ENCODE data around the gene GLB1L2.

The GLB1L2 gene

DNA sequence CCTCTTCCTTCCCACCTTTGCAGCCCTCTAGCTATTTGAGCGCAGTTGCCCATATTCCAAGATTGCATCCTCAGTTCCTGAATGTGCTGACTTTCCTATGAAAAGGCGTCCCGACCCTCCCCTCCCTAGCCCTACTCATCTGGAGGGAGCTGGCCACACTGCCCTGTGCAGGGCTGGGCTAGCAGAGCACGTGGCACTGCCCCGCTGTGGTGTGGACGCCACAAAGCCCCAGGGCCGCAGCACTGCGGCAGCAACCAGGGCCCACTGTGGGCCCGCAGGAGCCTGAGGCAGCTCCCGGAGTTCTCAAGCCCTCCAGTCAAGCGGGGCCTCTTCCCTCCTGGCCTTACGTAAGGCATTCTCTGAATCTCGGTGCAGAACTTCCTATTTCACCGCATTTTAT is 52.6 kb downstream of the GLB1L2 start:
- WGBS (ENCODE audit: insufficient coverage, insufficient read length): no CpG with 5 or more reads among the region's 14 CpGs
- no peak for DNase-seq (ENCODE audit: low read depth, low spot score)
- H3K36me3 ChIP-seq (ENCODE audit: control insufficient read depth, insufficient read depth, low read length): peaks cover 9% of the 10 kb centered on the region
- H3K4me1 ChIP-seq (ENCODE audit: control insufficient read depth, insufficient read depth, low read length): peaks cover 2% of the 10 kb centered on the region; the same call in 1 of the 2 replicates
- H3K9me3 ChIP-seq (ENCODE audit: control insufficient read depth, insufficient read depth, low read length): no peaks in the 10 kb centered on the region
- no peak overlapping the region for H3K27ac ChIP-seq (ENCODE audit: low read length)
- no peaks in the 10 kb centered on the region for H3K27me3 ChIP-seq (ENCODE audit: control insufficient read depth, insufficient read depth, low read length)
- H3K4me3 ChIP-seq (ENCODE audit: low read length): no peak overlapping the region

DNA sequence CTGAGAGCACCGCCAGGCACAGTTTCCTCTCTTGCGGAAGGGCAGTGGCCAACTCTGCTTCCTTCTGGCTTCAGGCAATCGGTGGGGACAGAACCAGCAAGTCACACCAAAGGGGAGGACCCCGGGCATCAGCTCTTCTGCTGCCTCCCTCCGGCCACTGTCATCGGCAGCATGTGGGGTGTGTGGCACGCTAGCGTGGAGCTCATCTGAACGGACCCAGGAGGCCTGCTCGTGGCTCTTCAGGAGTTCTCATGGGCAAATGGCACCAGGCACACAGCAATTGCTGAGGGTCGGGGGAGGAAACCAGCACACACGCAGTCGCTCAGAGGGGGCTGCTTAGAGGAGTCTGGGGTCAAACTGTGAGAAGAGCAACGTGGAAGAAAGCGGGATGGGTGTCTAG is 53.4 kb downstream of the GLB1L2 start:
- Histone ChIP-seq H3K9me3 (ENCODE audit: control insufficient read depth, insufficient read depth, low read length) (no peaks in the 10 kb centered on the region), H3K36me3 (ENCODE audit: control insufficient read depth, insufficient read depth, low read length) (peaks cover 9% of the 10 kb centered on the region), H3K4me1 (ENCODE audit: control insufficient read depth, insufficient read depth, low read length) (peaks cover 2% of the 10 kb centered on the region; the same call in 1 of the 2 replicates), H3K27me3 (ENCODE audit: control insufficient read depth, insufficient read depth, low read length) (no peaks in the 10 kb centered on the region), H3K27ac (ENCODE audit: low read length) (no peak overlapping the region), H3K4me3 (ENCODE audit: low read length) (no peak overlapping the region)
- DNase-seq (ENCODE audit: low read depth, low spot score): no peak
- WGBS (ENCODE audit: insufficient coverage, insufficient read length): no CpG with 5 or more reads among the region's 15 CpGs

- no peak overlapping the region for H3K4me3 ChIP-seq (ENCODE audit: low read length)
- no peak overlapping the region for H3K27ac ChIP-seq (ENCODE audit: low read length)
- no peaks in the 10 kb centered on the region for H3K9me3 ChIP-seq (ENCODE audit: control insufficient read depth, insufficient read depth, low read length)
- no peaks in the 10 kb centered on the region for H3K27me3 ChIP-seq (ENCODE audit: control insufficient read depth, insufficient read depth, low read length)
- no peak for DNase-seq (ENCODE audit: low read depth, low spot score)
- H3K36me3 ChIP-seq (ENCODE audit: control insufficient read depth, insufficient read depth, low read length): peaks cover 9% of the 10 kb centered on the region
- no CpG with 5 or more reads among the region's 20 CpGs for WGBS (ENCODE audit: insufficient coverage, insufficient read length)
- H3K4me1 ChIP-seq (ENCODE audit: control insufficient read depth, insufficient read depth, low read length): peaks cover 2% of the 10 kb centered on the region; the same call in 1 of the 2 replicates
These were observed 54.2 kb downstream of the GLB1L2 start for GRCh38 chr11:134385774-134386565.

DNA sequence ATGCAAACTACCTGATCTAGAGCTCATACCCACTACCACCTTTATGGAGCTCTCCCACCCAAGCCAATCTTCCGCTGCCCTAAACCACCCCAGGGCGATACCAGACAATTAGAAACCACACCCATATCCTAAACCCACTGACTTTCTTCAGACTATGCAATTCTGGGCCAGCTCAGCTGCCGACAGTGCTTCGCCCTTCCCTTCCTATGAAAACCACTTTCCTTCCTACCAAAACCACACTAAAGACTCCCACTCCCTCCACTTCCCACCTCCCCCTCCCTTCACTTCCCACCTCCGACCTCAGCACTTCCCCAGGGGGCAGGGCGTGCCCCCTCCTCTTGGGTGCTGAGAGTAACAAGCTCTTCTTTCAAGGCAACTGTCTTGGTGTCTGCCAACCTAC is 55.2 kb downstream of the GLB1L2 start:
- H3K4me1 ChIP-seq (ENCODE audit: control insufficient read depth, insufficient read depth, low read length): peaks cover 2% of the 10 kb centered on the region; the same call in 1 of the 2 replicates
- H3K27me3 ChIP-seq (ENCODE audit: control insufficient read depth, insufficient read depth, low read length): no peaks in the 10 kb centered on the region
- no CpG with 5 or more reads among the region's 6 CpGs for WGBS (ENCODE audit: insufficient coverage, insufficient read length)
- no peak overlapping the region for H3K4me3 ChIP-seq (ENCODE audit: low read length)
- H3K9me3 ChIP-seq (ENCODE audit: control insufficient read depth, insufficient read depth, low read length): no peaks in the 10 kb centered on the region
- H3K36me3 ChIP-seq (ENCODE audit: control insufficient read depth, insufficient read depth, low read length): peaks cover 9% of the 10 kb centered on the region
- H3K27ac ChIP-seq (ENCODE audit: low read length): no peak overlapping the region
- no peak for DNase-seq (ENCODE audit: low read depth, low spot score)

DNA sequence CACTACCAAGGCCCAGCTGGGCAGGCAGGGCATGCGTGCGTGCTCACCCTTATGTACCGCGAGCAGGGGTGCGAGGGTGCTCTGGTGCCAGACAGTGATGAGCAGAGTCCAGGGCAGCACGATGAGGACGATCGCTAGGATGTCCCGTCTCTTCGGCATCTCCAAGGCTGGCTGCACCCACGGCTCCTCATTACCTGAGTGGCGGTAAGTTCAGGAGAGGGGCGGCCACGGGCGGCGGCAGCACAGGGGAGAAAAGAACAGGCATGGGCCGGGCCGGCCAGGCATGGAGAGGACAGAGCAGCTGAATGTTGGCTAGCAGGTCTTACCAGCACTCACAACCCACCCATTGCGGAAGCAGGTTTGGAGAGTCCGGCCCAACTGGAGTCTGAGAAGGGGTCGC is 55.7 kb downstream of the GLB1L2 start:
- H3K4me1 ChIP-seq (ENCODE audit: control insufficient read depth, insufficient read depth, low read length): peaks cover 2% of the 10 kb centered on the region; the same call in 1 of the 2 replicates
- H3K4me3 ChIP-seq (ENCODE audit: low read length): no peak overlapping the region
- WGBS (ENCODE audit: insufficient coverage, insufficient read length): no CpG with 5 or more reads among the region's 21 CpGs
- H3K36me3 ChIP-seq (ENCODE audit: control insufficient read depth, insufficient read depth, low read length): peaks cover 5% of the 10 kb centered on the region; the same call in 1 of the 2 replicates
- H3K9me3 ChIP-seq (ENCODE audit: control insufficient read depth, insufficient read depth, low read length): no peaks in the 10 kb centered on the region
- H3K27ac ChIP-seq (ENCODE audit: low read length): no peak overlapping the region
- H3K27me3 ChIP-seq (ENCODE audit: control insufficient read depth, insufficient read depth, low read length): no peaks in the 10 kb centered on the region
- no peak for DNase-seq (ENCODE audit: low read depth, low spot score)

DNA sequence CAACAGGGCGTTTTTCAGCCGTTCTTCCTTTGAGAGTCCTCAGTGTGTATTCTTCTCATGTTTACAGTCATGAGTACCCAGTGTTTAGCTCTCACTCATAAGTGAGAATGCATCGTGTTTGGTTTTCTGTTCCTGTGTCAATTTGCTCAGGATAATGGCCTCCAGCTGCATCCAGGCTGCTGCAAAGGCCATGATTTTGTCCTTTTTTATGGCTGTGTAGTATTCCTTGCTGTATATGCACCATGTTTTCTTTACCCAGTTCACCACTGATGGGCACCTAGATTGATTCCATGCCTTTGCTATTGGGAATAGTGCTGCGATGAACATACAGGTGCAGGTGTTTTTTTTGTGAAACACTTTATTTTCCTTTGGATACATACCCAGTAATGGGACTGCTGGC is 56.8 kb downstream of the GLB1L2 start:
- Histone ChIP-seq H3K27me3 (ENCODE audit: control insufficient read depth, insufficient read depth, low read length) (no peaks in the 10 kb centered on the region; the same call in 1 of the 2 replicates), H3K9me3 (ENCODE audit: control insufficient read depth, insufficient read depth, low read length) (no peaks in the 10 kb centered on the region)
- WGBS (ENCODE audit: insufficient coverage, insufficient read length): no CpG with 5 or more reads among the region's 4 CpGs

DNA sequence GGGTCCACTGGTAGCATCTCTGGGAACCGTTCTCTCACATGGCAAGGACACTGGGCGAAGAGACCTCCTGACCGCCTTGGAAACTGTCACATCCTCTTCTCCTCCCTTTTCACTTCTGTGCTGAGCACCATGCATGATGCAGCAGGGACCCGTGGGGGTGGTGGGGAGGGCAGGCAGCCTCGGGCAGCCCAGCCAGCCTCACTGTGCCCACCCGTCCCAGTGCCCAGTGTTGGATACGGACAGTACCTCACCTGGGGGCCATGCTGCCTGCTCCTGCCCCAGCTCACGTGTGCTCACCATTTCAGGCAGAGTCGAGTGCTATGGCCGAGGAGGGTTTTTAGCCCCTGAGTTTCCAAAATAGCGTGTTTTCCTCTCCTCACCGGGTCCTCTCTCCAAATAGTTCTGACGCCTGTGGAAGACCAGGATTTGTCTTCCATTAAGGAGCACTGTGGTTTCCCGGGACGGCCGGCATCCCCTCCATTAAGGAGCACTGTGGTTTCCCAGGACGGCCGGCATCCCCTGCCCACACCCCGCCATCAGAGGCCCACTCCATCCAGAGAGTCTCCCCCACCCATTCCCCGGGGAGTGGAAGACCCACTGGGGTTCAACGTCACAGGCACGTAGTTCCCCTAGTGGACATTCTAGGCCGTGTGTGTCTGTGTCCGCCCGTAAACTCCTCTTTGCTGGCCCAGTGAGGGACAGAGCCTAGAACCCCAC is 57.8 kb downstream of the GLB1L2 start:
- Histone ChIP-seq H3K36me3 (ENCODE audit: control insufficient read depth, insufficient read depth, low read length) (no peaks in the 10 kb centered on the region), H3K27me3 (ENCODE audit: control insufficient read depth, insufficient read depth, low read length) (no peaks in the 10 kb centered on the region; the same call in 1 of the 2 replicates), H3K4me1 (ENCODE audit: control insufficient read depth, insufficient read depth, low read length) (0 out of 2 replicates have a peak, but pooled peaks cover 2% of the 10 kb centered on the region), H3K27ac (ENCODE audit: low read length) (no peak overlapping the region), H3K9me3 (ENCODE audit: control insufficient read depth, insufficient read depth, low read length) (no peaks in the 10 kb centered on the region), H3K4me3 (ENCODE audit: low read length) (no peak overlapping the region)
- no CpG with 5 or more reads among the region's 25 CpGs for WGBS (ENCODE audit: insufficient coverage, insufficient read length)
- no peak for DNase-seq (ENCODE audit: low read depth, low spot score)

More for the DNA sequence above, 56.8 kb downstream of the GLB1L2 start:
- Histone ChIP-seq H3K4me3 (ENCODE audit: low read length) (no peak overlapping the region), H3K36me3 (ENCODE audit: control insufficient read depth, insufficient read depth, low read length) (peaks cover 4% of the 10 kb centered on the region; the same call in 1 of the 2 replicates), H3K4me1 (ENCODE audit: control insufficient read depth, insufficient read depth, low read length) (0 out of 2 replicates have a peak, but pooled peaks cover 2% of the 10 kb centered on the region), H3K27ac (ENCODE audit: low read length) (no peak overlapping the region)
- DNase-seq (ENCODE audit: low read depth, low spot score): no peak

GRCh38 chr11:134390706-134391569 is 59.1 kb downstream of the GLB1L2 start:
- H3K36me3 ChIP-seq (ENCODE audit: control insufficient read depth, insufficient read depth, low read length): no peaks in the 10 kb centered on the region
- H3K9me3 ChIP-seq (ENCODE audit: control insufficient read depth, insufficient read depth, low read length): no peaks in the 10 kb centered on the region
- H3K27me3 ChIP-seq (ENCODE audit: control insufficient read depth, insufficient read depth, low read length): no peaks in the 10 kb centered on the region; the same call in 1 of the 2 replicates
- 0 out of 2 replicates have a peak, but pooled peaks cover 2% of the 10 kb centered on the region for H3K4me1 ChIP-seq (ENCODE audit: control insufficient read depth, insufficient read depth, low read length)
- no CpG with 5 or more reads among the region's 15 CpGs for WGBS (ENCODE audit: insufficient coverage, insufficient read length)
- DNase-seq (ENCODE audit: low read depth, low spot score): no peak
- H3K27ac ChIP-seq (ENCODE audit: low read length): no peak overlapping the region
- H3K4me3 ChIP-seq (ENCODE audit: low read length): no peak overlapping the region

DNA sequence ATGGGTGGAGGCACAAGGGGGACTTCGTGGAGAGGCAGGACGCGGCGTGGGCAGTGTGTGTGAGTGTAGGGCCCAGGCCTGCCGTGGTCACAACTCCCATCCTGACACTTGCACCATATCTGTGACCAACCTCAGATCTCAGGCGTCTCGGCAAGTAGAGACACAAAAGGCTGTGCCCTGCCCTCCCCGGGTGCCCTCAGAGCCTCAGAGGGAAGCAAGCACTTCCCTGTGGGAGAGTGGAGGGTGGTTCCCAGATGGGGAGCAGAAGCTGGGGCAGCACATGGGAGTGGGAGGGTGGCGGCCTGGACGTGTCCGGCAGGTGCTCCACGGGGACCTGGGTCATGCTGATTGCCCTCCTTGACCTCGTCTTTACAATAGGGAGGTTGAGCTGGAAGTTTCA is 59.9 kb downstream of the GLB1L2 start:
- H3K4me1 ChIP-seq (ENCODE audit: control insufficient read depth, insufficient read depth, low read length): 0 out of 2 replicates have a peak, but pooled peaks cover 2% of the 10 kb centered on the region
- no peak overlapping the region for H3K4me3 ChIP-seq (ENCODE audit: low read length)
- no peak overlapping the region for H3K27ac ChIP-seq (ENCODE audit: low read length)
- no peaks in the 10 kb centered on the region for H3K9me3 ChIP-seq (ENCODE audit: control insufficient read depth, insufficient read depth, low read length)
- WGBS (ENCODE audit: insufficient coverage, insufficient read length): no CpG with 5 or more reads among the region's 13 CpGs
- H3K27me3 ChIP-seq (ENCODE audit: control insufficient read depth, insufficient read depth, low read length): no peaks in the 10 kb centered on the region; the same call in 1 of the 2 replicates
- H3K36me3 ChIP-seq (ENCODE audit: control insufficient read depth, insufficient read depth, low read length): no peaks in the 10 kb centered on the region
- no peak for DNase-seq (ENCODE audit: low read depth, low spot score)
